Mucosa of descending colon (tissue), 3 donors: Measurements from ENCODE around the gene ARHGEF28. TPM values are rescaled to one million over a fixed set of nuclear protein-coding genes. Genes with fewer than 3 reads are reported as not detected.

Source experiments
- ATAC-seq: fragments of 200-7000 bp; cut with Tn5 transposase; one replicate; pipeline ENCODE4 v1.9.1; 2020; ENCODE audit warnings: mild to moderate bottlenecking, moderate library complexity
- DNase-seq, 3 donors: peaks; one replicate each; pipeline ENCODE4 v3.0.0-alpha.2; 2020
- H3K36me3 ChIP-seq: fragments of 200-600 bp; one replicate; pipeline ENCODE4 v1.8.0; 2021; ENCODE audit warnings: low read depth, mild to moderate bottlenecking
- H3K4me1 ChIP-seq: fragments of 200-600 bp; one replicate; pipeline ENCODE4 v1.8.0; 2021; ENCODE audit warnings: low read depth, mild to moderate bottlenecking
- H3K4me3 ChIP-seq: fragments of 200-600 bp; one replicate; pipeline ENCODE4 v1.8.0; 2021; ENCODE audit warnings: mild to moderate bottlenecking
- H3K9me3 ChIP-seq: fragments of 200-600 bp; one replicate; pipeline ENCODE4 v1.8.0; 2021; ENCODE audit warnings: mild to moderate bottlenecking
- intact Hi-C, 2 donors: fragments of 100-400 bp; cut with DNase I in 1 of 2; cut with micrococcal nuclease in 1 of 2; formaldehyde crosslinking; loops; one replicate each; pipeline versions ENCODE4 v1.11.0 to v1.11.1; 2022; cut with DNase I, micrococcal nuclease
- total RNA-seq, 3 donors: library from RNA; stranded (reverse); fragmentation: NEBNext Ultra II Directional in 2 of 3; extraction: Animal tissue kit (Norgen Biotek cat#: 25700) in 2 of 3; gene quantifications; one replicate each; pipeline versions ENCODE4 v1.2.1 to v1.2.4, GENCODE V29; 2021 to 2023
- TF ChIP-seq, protein P1 (sequence below): fragments of 200-600 bp; IDR thresholded peaks from one replicate; pipeline ENCODE4 v1.8.0; 2022; ENCODE audit warnings: antibody characterized with exemption, mild to moderate bottlenecking
- donor health status: DM: no; HTN: no; CAD: no; lungs with moderate emphysema.
- donor health status: DM: no; HTN: no; CAD: no.
- donor health status: DM: no; HTN: yes; CAD: no.

The ARHGEF28 gene
- total RNA-seq, 3 donors from 2014 or later: 5.4 to 21.7 (median 11.6) TPM

DNA sequence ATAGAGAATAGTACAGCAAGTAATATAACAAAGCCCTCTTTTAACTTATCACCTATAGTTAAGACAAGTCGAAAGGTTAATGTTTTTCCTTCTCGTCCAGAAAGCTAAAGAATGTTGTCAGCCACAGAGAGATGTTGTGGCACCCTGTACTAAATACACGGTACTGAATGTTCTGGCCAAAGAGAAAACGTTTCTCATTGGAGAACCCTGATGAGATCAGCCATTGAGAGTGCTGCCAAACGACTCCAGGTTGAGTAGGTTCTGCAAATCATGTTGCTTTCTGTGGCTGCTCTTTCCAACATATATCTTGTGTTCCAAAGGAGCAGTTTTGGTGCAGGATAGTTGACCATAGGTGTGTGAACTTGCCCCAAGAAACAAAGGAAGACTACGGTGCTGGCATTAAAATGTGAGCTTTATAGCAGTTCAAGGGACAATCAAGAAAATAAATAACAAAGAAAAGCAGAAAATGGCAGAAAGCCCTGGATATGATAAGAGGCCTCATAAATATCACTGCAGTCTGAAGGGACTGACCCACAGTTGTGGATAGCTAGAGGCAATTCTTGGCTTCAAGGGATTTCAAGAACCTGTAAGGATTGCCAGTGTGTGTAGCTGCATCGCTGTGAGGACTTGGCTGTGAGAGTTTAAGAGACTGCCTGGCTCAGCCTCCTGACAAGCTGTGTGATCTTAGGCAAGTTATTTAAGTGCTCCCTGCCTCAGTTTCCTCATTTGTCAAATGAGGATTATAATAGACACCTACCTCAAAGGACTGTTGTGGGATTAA, 102.7 kb downstream of the ARHGEF28 start:
- Histone ChIP-seq H3K9me3 (no peaks in the 10 kb centered on the region), H3K4me3 (no peak overlapping the region), H3K4me1 (no peaks in the 10 kb centered on the region), H3K36me3 (no peaks in the 10 kb centered on the region)
- TF ChIP-seq, protein P1, sequence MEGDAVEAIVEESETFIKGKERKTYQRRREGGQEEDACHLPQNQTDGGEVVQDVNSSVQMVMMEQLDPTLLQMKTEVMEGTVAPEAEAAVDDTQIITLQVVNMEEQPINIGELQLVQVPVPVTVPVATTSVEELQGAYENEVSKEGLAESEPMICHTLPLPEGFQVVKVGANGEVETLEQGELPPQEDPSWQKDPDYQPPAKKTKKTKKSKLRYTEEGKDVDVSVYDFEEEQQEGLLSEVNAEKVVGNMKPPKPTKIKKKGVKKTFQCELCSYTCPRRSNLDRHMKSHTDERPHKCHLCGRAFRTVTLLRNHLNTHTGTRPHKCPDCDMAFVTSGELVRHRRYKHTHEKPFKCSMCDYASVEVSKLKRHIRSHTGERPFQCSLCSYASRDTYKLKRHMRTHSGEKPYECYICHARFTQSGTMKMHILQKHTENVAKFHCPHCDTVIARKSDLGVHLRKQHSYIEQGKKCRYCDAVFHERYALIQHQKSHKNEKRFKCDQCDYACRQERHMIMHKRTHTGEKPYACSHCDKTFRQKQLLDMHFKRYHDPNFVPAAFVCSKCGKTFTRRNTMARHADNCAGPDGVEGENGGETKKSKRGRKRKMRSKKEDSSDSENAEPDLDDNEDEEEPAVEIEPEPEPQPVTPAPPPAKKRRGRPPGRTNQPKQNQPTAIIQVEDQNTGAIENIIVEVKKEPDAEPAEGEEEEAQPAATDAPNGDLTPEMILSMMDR: no peak
- DNase-seq (no peak), ATAC-seq (no peak)
- intact Hi-C loops: no loop called here

DNA sequence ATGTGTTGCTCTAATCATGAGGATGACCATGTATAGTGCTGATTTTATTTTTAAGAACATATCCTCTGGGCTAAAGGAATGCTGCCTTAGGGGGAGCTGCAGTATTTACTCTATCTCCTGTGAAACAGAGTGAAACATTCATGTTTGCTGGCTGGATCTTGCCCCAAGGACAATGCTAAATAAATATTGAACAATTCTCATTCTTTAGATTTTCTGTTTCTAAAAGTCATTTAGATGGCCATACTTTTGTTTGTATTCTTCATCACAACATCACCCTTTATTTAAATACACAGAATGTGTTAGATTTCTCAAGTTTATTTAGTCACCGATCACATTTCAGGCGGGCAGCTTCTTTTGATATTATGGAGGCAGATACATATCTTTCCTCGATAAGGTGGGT, 103.3 kb downstream of the ARHGEF28 start:
- Histone ChIP-seq H3K36me3 (no peaks in the 10 kb centered on the region), H3K4me3 (no peak overlapping the region), H3K9me3 (no peaks in the 10 kb centered on the region), H3K4me1 (no peaks in the 10 kb centered on the region)
- intact Hi-C loops: no loop called here
- DNase-seq (no peak), ATAC-seq (no peak)
- TF ChIP-seq, protein P1: no peak

DNA sequence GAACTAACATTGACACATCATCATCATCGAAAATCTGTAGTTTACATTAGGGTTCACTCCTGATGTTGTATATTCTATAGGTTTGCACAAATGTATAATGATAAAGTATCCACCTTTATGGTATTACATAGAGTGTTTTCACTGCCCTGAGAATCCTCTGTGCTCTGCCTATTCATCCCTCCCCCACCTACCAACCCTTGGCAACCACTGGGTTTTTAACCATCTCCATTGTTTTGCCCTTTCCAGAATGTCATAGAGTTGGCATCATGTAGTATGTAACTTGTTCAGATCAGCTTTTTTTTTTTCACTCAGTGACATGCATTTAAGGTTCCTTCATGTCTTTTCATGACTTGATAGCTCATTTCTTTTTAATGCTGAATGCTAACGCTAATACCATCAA, 106.0 kb downstream of the ARHGEF28 start:
- no peaks in the 10 kb centered on the region for H3K36me3 ChIP-seq
- no peak for ATAC-seq
- no peak for DNase-seq
- TF ChIP-seq, protein P1: no peak
- intact Hi-C loops: no loop called here
- H3K9me3 ChIP-seq: no peaks in the 10 kb centered on the region
- no peaks in the 10 kb centered on the region for H3K4me1 ChIP-seq
- H3K4me3 ChIP-seq: no peak overlapping the region

DNA sequence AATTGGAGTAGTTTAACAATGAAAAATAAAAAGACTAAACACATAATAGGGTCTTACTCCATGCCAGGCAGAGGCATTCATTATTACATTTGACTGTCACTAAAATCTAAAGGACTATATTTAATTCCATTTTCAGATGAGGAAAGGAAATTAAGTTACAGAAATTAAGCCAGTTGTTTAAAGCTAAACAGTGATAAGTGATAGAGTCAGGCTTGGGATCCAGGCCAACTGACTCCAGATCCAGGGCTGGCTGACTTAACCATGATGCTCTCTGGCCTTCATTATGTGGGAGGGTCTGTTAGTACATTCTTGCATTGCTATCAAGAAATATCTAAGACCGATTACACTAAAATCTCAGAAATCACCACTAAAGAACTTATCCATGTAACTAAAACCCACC, 107.2 kb downstream of the ARHGEF28 start:
- no peaks in the 10 kb centered on the region for H3K9me3 ChIP-seq
- TF ChIP-seq, protein P1: no peak
- intact Hi-C loops: no loop called here
- H3K4me3 ChIP-seq: no peak overlapping the region
- DNase-seq: no peak
- no peaks in the 10 kb centered on the region for H3K4me1 ChIP-seq
- no peaks in the 10 kb centered on the region for H3K36me3 ChIP-seq
- ATAC-seq: no peak

DNA sequence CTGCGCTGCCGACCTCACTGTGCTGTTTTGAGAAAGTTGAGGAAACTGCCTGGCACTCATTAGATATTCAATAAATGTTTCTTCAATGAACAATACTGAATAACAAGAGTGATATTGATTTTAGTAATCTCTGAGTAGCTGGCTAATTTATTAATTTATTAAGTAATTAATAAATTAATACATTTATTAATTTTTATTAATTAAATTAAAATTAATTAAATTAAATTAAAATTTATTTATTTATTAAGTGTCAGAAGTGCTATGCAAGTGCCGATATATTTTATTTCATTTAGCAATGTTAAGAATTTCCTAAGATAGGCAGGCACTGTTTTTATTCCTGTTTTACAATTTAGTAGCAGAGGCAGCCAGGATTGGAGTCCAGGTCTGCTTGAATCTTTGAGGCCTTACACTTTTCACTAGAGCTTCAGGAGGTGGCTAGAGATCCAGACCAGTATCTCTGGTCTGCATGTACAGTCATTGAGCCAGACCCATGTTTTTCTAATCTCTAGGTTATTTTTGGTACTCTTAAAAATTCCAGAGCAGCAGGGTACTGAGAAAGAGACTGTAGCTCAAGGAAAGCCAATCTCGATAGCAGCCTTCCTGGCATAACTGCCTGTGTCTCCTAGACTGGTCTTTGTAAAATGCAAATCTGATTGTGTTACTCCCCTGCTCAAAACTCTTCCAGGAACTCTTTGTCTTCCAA, 109.2 kb downstream of the ARHGEF28 start:
- H3K4me1 ChIP-seq: no peaks in the 10 kb centered on the region
- H3K36me3 ChIP-seq: no peaks in the 10 kb centered on the region
- intact Hi-C loops: no loop called here
- DNase-seq (no peak), ATAC-seq (no peak)
- H3K9me3 ChIP-seq: no peaks in the 10 kb centered on the region
- no peak overlapping the region for H3K4me3 ChIP-seq
- TF ChIP-seq, protein P1: no peak
